Mammary epithelial cell (primary cell): Measurements from ENCODE around the gene STIM2.

Experiments
- CTCF ChIP-seq, 2 donors: IDR thresholded peaks in 1 of 2; conservative IDR thresholded peaks in 1 of 2; 2 replicates each; pipeline ENCODE4 v1.5.1; 2011 to 2012; ENCODE audit warnings: inconsistent platforms in 2 of 2, low read length in 2 of 2, mild to moderate bottlenecking in 2 of 2, control low read depth in 1 of 2, low read depth in 1 of 2; ENCODE audit not compliant: insufficient read depth in 1 of 2; ENCODE audit errors: extremely low read depth in 1 of 2
- EZH2 ChIP-seq: IDR thresholded peaks from 2 replicates; pipeline ENCODE4 v1.6.1; 2012; ENCODE audit warnings: low read length, inconsistent platforms, borderline replicate concordance

GRCh38 chr4:26952891-26953290 lies 92.2 kb downstream of the STIM2 start:
- no peak for TF ChIP-seq CTCF (conservative IDR thresholded peaks at IDR 0.05 in 1 of 2, IDR thresholded peaks at IDR 0.05 in 1 of 2; ENCODE audit: extremely low read depth in 1 of 2, insufficient read depth in 1 of 2, low read depth in 1 of 2, low read length in 2 of 2)
- no peak for TF ChIP-seq EZH2
